ENCODE results near the gene DHX34. TPM values are rescaled to one million over a fixed set of nuclear protein-coding genes. Genes with fewer than 3 reads are reported as not detected.

Gene DHX34
- total and polyA plus RNA-seq, 4 donors = 3.1 to 11.6 (median 6.1) TPM

DNA sequence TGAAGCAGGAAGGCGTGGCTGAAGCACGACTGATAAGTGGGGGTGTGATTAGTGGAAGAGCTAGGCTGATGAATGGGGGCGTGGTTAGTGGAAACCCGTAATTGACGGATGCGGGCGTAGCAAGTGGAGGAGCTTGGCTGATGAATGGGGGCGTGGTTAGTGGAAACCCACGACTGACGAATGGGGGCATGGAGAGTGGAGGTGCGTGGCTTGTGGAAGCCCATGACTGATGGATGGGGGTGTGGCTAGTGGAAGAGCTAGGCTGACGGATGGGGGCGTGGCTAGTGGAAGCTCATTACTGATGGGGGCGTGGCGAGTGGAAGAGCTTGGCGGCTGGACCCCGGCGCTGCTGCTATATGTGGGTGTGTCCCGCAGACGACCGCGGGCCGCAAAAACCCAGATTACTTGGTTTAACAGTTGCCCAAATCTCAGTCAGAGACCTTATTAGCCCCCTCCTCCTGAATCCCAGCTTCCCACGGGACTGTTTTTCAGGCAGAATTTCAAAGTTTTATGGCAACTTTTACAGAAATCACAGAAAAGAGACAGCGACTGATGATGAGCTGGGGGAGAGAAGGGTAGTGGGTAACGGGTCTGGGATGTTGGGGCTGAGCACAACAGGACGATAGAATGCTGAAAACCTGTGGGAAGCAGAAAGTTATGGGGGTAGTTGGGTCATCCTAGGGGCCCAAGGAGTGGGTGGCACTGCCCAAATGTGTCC lies 79.2 kb downstream of the DHX34 start (continued):
- TF ChIP-seq HNF4A (conservative IDR thresholded peaks at IDR 0.05) (no peak), EGR1 (IDR thresholded peaks at IDR 0.05; ENCODE audit: low read depth in 2 of 2) (no peak)

DNA sequence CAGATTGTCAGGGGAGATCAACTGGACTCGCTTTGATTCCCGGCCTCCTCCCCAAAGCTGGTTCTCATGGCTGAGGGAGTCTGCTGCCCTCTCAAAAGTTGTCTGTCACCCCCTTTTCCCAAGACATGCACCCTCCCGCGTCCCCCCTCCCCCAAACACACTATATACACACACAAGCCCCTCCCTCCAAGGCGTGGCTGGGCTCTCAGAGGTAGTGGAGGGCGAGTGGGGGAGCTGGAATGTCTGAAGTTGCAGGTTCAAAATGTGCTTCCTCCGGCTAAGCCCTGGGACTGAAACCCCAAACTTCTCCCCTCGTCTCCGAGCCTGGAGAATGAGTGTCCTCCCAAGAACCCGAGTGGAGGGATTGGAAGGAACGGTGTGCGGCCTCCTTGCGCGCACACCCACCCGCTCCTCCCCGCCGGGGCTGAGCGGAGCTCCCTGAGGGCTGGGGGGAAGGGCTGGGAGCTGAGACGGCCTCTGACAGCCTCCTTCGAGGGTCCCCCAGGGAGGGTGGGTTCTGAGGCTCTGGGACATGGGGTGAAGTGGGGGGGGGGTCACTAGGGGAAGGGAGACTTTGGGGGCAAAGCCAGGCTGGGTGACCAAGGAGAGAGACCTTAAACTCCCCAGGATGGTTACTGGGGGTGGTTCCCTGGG lies 80.2 kb downstream of the DHX34 start:
- Histone ChIP-seq H3K9ac (ENCODE audit: low read depth in 1 of 2, low read length in 2 of 2) (no peak overlapping the region), H3K36me3 (ENCODE audit: control insufficient read depth in 4 of 4, insufficient read depth in 3 of 4, low read depth in 1 of 4, low read length in 3 of 4) (no peaks in the 10 kb centered on the region), H3K4me1 (ENCODE audit: control insufficient read depth in 4 of 4, insufficient read depth in 4 of 4, low read length in 3 of 4) (peaks cover 2 to 10% (median 5%) of the 10 kb centered on the region in 4 donors), H3K9me3 (ENCODE audit: control insufficient read depth in 4 of 4, low read length in 3 of 4) (no peaks in the 10 kb centered on the region), H3K27ac (ENCODE audit: low read depth in 1 of 2, low read length in 2 of 2) (no peak overlapping the region), H3K27me3 (ENCODE audit: control insufficient read depth in 4 of 4, insufficient read depth in 4 of 4, low read length in 3 of 4) (peaks cover 0 to 6% (median 3%) of the 10 kb centered on the region in 4 donors), H3K4me3 (ENCODE audit: low read depth in 1 of 3, low read length in 3 of 3) (no peak overlapping the region)
- no peak for DNase-seq (ENCODE audit: low spot score)
- TF ChIP-seq GABPA (IDR thresholded peaks at IDR 0.05 in 1 of 2, conservative IDR thresholded peaks at IDR 0.05 in 1 of 2) (no peak), NR2F2 (IDR thresholded peaks at IDR 0.05) (no peak)
- TF ChIP-seq, protein P1, sequence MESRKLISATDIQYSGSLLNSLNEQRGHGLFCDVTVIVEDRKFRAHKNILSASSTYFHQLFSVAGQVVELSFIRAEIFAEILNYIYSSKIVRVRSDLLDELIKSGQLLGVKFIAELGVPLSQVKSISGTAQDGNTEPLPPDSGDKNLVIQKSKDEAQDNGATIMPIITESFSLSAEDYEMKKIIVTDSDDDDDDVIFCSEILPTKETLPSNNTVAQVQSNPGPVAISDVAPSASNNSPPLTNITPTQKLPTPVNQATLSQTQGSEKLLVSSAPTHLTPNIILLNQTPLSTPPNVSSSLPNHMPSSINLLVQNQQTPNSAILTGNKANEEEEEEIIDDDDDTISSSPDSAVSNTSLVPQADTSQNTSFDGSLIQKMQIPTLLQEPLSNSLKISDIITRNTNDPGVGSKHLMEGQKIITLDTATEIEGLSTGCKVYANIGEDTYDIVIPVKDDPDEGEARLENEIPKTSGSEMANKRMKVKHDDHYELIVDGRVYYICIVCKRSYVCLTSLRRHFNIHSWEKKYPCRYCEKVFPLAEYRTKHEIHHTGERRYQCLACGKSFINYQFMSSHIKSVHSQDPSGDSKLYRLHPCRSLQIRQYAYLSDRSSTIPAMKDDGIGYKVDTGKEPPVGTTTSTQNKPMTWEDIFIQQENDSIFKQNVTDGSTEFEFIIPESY (IDR thresholded peaks at IDR 0.05) = no peak
- WGBS = 20% methylated on average over 20 of the region's 20 CpGs

DNA sequence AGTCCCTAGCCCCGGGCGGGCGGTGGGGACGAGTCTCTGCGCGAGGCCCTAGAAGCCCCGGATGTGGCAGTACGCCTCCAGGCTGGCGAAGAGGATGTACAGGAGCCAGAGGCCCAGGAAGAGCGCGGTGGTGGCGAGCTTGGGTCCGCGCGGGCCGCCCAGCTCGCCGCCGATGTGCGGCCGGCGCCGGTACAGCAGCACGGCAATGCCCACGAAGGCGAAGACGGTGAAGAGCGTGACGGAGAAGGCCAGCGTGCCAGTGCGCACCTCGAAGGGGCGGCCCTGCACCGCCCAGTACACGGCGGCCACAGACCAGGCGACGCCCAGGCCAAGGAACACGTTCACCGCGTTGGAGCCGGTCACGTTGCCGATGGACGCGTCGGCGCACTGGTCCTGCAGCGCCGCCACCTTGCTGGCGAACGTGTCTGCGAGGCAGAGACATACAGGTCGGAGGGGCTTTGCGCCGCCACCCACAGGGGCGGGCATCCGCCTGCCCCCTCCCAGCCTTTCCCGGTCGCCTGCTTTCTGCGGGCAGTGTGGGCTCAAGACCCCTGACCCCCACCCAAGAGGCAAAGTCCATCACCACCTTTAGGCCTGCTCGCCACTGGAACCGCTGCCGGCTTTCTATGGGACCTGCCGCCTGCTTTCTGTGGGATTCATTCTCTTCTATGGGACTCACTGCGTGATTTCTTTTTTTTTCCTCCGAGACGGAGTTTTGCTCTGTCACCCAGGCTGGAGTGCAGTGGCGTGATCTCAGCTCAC lies 81.1 kb downstream of the DHX34 start:
- Histone ChIP-seq H3K27ac (ENCODE audit: low read depth in 1 of 2, low read length in 2 of 2) (no peak overlapping the region), H3K4me1 (ENCODE audit: control insufficient read depth in 4 of 4, insufficient read depth in 4 of 4, low read length in 3 of 4) (peaks cover 2 to 10% (median 5%) of the 10 kb centered on the region in 4 donors), H3K36me3 (ENCODE audit: control insufficient read depth in 4 of 4, insufficient read depth in 3 of 4, low read depth in 1 of 4, low read length in 3 of 4) (no peaks in the 10 kb centered on the region), H3K9me3 (ENCODE audit: control insufficient read depth in 4 of 4, low read length in 3 of 4) (no peaks in the 10 kb centered on the region), H3K27me3 (ENCODE audit: control insufficient read depth in 4 of 4, insufficient read depth in 4 of 4, low read length in 3 of 4) (peaks cover 0 to 6% (median 3%) of the 10 kb centered on the region in 4 donors), H3K4me3 (ENCODE audit: low read depth in 1 of 3, low read length in 3 of 3) (no peak overlapping the region), H3K9ac (ENCODE audit: low read depth in 1 of 2, low read length in 2 of 2) (no peak overlapping the region)
- 7% methylated on average over 69 of the region's 69 CpGs for WGBS
- no peak for DNase-seq (ENCODE audit: low spot score)
- TF ChIP-seq NR2F2 (IDR thresholded peaks at IDR 0.05) (no peak), TAF1 (conservative IDR thresholded peaks at IDR 0.05) (no peak), YY1 (IDR thresholded peaks at IDR 0.05) (no peak), EGR1 (IDR thresholded peaks at IDR 0.05; ENCODE audit: low read depth in 2 of 2) (no peak), FOXA1 (IDR thresholded peaks at IDR 0.05) (no peak), HNF4A (conservative IDR thresholded peaks at IDR 0.05) (no peak), JUND (IDR thresholded peaks at IDR 0.05) (no peak), RXRA (IDR thresholded peaks at IDR 0.05) (no peak), FOXA2 (IDR thresholded peaks at IDR 0.05) (no peak), SP1 (IDR thresholded peaks at IDR 0.05) (no peak)
- TF ChIP-seq, protein P2, sequence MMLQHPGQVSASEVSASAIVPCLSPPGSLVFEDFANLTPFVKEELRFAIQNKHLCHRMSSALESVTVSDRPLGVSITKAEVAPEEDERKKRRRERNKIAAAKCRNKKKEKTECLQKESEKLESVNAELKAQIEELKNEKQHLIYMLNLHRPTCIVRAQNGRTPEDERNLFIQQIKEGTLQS (IDR thresholded peaks at IDR 0.05) = no peak
- TF ChIP-seq, protein P1 (IDR thresholded peaks at IDR 0.05) = no peak
- TF ChIP-seq, protein P3, sequence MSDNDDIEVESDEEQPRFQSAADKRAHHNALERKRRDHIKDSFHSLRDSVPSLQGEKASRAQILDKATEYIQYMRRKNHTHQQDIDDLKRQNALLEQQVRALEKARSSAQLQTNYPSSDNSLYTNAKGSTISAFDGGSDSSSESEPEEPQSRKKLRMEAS (IDR thresholded peaks at IDR 0.05) = no peak
- TF ChIP-seq, protein P4, sequence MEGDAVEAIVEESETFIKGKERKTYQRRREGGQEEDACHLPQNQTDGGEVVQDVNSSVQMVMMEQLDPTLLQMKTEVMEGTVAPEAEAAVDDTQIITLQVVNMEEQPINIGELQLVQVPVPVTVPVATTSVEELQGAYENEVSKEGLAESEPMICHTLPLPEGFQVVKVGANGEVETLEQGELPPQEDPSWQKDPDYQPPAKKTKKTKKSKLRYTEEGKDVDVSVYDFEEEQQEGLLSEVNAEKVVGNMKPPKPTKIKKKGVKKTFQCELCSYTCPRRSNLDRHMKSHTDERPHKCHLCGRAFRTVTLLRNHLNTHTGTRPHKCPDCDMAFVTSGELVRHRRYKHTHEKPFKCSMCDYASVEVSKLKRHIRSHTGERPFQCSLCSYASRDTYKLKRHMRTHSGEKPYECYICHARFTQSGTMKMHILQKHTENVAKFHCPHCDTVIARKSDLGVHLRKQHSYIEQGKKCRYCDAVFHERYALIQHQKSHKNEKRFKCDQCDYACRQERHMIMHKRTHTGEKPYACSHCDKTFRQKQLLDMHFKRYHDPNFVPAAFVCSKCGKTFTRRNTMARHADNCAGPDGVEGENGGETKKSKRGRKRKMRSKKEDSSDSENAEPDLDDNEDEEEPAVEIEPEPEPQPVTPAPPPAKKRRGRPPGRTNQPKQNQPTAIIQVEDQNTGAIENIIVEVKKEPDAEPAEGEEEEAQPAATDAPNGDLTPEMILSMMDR (IDR thresholded peaks at IDR 0.05; ENCODE audit: low read depth, low read length, missing input control) = no peak
- TF ChIP-seq, protein P5, sequence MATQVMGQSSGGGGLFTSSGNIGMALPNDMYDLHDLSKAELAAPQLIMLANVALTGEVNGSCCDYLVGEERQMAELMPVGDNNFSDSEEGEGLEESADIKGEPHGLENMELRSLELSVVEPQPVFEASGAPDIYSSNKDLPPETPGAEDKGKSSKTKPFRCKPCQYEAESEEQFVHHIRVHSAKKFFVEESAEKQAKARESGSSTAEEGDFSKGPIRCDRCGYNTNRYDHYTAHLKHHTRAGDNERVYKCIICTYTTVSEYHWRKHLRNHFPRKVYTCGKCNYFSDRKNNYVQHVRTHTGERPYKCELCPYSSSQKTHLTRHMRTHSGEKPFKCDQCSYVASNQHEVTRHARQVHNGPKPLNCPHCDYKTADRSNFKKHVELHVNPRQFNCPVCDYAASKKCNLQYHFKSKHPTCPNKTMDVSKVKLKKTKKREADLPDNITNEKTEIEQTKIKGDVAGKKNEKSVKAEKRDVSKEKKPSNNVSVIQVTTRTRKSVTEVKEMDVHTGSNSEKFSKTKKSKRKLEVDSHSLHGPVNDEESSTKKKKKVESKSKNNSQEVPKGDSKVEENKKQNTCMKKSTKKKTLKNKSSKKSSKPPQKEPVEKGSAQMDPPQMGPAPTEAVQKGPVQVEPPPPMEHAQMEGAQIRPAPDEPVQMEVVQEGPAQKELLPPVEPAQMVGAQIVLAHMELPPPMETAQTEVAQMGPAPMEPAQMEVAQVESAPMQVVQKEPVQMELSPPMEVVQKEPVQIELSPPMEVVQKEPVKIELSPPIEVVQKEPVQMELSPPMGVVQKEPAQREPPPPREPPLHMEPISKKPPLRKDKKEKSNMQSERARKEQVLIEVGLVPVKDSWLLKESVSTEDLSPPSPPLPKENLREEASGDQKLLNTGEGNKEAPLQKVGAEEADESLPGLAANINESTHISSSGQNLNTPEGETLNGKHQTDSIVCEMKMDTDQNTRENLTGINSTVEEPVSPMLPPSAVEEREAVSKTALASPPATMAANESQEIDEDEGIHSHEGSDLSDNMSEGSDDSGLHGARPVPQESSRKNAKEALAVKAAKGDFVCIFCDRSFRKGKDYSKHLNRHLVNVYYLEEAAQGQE (IDR thresholded peaks at IDR 0.05) = no peak
